GM18907 (cell line): ENCODE measurements around the gene UGCG.
"Not testable (repeated sequence)": the region's sequence is repeated elsewhere in the genome, so short reads cannot be mapped to it uniquely, and the experiment has no call there.

Experiments
- ATAC-seq: cut with Tn5 transposase; IDR thresholded peaks from one replicate; pipeline ENCODE4 v1.9.1; 2021; ENCODE audit warnings: mild to moderate bottlenecking, moderate library complexity; ENCODE audit not compliant: unreplicated experiment

Gene UGCG

DNA sequence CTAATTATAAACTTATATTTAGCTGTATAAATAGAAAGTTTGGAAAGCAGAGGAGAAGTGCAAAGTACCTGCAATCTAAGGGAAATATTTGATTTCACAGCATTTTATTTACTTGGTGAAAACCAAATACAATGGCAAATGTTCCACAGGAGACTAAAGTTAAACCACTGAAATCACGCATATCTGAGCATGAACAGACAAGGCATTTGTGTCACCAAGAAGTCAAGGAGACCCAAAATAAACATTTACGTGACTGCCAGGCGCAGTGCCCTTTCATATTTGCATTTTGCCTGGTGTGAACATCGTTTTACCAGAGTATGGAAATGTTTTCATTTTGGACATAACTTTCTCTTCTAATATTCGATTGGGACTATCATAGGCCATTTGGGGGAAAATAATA, 20.6 kb downstream of the UGCG start:
- no peak for ATAC-seq

DNA sequence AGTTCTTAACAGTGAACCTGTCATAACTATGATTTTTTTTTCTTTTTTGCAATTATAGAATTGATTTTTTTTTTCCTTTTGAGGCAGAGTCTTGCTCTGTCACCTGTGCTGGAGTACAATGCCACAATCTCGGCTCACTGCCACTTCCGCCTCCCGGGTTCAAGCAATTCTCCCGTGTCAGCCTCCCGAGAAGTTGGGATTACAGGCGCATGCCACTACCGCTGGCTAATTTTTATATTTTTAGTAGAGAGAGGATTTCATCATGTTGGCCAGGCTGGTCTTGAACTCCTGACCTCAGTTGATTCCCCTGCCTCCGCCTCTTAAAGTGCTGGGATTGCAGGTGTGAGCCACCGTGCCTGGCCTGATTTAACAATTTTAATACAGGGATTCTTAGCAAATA, 21.4 kb downstream of the UGCG start:
- no peak for ATAC-seq

DNA sequence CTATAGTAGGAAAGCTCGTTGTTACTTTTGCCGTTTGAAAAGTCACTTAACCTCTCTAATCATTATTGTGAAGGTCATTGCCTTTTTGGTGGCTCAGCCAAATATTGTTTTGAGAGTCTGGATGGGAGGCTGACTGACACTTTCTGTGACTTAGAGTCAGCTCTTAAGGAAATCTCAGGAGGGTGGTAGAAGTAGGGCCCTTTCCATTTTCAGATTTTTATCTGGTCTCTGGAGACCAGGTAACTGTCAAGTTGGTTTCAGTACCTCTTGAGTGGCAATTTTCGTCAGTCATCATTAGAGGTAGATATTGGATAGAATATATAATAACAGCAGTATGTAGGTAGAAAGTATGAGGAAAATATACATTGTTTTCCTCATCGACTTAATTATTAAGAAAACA, 23.3 kb downstream of the UGCG start:
- ATAC-seq, result no peak

- no peak for ATAC-seq
These were observed 23.9 kb downstream of the UGCG start for GRCh38 chr9:111920531-111920930.

GRCh38 chr9:111922324-111923013, 25.9 kb downstream of the UGCG start:
- ATAC-seq, result no peak

GRCh38 chr9:111924281-111924680, 27.7 kb downstream of the UGCG start:
- ATAC-seq, result no peak

GRCh38 chr9:111925017-111925770, 28.6 kb downstream of the UGCG start:
- no peak for ATAC-seq

DNA sequence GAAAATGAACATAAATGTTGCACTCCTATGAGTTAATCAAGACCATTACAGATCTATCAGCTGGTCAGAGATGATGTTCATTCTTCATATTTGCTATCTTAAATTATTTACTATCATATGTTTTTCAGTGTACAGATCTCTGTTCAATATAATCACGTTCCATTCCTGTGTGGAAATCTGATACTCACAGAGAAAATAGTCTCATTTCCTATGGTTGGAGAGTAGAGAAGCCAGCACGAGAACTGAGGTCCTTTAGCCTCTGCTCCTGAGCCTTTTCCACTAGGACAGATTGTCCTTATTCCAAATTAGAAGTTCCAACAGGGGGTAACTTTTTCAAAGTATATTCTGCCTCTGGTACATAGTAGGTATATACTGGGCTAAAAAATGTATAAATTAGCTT, 29.2 kb downstream of the UGCG start:
- no peak for ATAC-seq

DNA sequence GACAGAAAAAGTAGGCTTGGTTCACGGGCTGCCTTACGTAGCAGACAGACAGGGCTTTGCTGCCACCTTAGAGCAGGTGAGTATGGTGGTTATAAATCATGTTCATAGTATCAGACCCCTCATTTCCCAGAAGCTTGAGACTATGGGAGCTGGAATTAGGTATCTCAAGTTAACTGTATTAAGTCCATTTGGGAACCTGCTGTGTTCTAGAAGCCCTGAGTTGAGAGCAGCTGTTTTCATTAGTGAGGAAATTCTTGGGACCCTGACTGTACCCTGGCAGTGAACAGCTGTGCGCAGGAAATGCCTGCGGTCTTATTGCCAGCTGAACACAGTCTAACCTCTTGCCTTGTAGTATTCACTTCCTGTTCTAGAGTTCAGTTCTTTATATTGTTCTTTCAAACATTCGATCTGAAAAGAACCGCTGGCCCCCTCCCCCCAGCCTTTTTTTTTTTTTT, 29.8 kb downstream of the UGCG start:
- ATAC-seq, result peak; percentile 98

GRCh38 chr9:111928359-111928720, 31.7 kb downstream of the UGCG start:
- ATAC-seq, result no peak

GRCh38 chr9:111934747-111935146, 38.1 kb downstream of the UGCG start:
- ATAC-seq, result no peak

DNA sequence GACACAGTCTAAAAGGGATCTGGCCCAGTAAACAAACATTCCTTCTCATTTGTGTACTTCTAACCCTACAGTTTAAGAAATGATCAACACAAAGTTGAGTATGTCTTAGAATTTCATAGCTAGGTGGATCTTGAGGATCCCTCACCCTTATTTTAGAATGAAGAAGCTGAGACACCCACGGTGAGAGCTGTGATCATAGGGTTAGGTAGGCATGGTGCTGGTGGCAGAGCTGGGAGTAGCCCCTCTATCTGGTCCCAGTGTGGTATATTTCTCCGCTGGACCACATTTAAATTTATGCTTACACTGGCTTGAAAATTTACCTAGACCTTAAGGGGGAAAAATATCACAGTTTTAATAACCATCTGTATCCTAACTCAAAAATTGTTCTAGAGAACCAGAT, 39.8 kb downstream of the UGCG start:
- no peak for ATAC-seq

DNA sequence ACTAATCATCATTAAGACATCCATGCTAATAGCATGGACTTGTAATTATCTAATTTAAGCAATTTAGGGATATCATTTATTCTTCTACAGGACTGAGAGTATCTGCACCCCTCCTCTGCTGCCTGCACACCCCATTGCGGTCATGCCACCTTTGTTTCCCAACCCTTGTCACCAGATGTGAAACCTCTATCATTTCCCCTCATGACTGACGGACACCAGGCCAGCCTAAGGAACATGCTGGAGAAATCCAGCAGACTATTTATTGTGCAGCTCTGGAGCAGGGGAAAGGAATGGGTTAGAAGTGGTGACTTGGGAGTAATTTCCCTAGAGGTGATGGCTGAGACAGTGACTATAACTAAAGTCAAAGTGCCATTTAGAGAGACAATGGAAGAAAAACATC, 40.7 kb downstream of the UGCG start:
- peak; percentile 6 for ATAC-seq

GRCh38 chr9:111937781-111938426, 41.3 kb downstream of the UGCG start:
- peak; percentile 79 for ATAC-seq

GRCh38 chr9:111938427-111938800, 41.8 kb downstream of the UGCG start:
- peak; percentile 5 for ATAC-seq

GRCh38 chr9:111939322-111939721, 42.7 kb downstream of the UGCG start:
- no peak for ATAC-seq

- ATAC-seq, result no peak
These were observed 44.1 kb downstream of the UGCG start for GRCh38 chr9:111940697-111941096.

DNA sequence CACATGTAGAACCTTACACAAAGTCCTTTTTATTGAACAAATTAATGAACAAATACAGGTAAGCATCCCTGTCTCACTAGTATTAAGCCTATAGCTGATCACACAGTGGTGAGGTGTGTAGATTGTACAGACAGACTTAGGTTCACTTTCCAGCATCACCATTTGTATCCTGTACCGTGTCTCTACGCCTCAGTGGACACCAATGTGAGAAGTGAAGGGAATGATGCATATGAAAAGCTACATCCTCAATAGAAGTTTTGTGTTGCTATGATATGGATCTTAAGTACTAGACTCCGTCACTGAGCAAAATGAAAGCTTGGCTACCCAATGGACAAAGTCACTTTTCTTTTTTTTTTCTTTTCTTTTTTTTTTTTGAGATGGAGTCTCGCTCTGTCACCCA, 46.6 kb downstream of the UGCG start:
- ATAC-seq, result no peak

- no peak for ATAC-seq
These were observed 47.1 kb downstream of the UGCG start for GRCh38 chr9:111943746-111944145.

DNA sequence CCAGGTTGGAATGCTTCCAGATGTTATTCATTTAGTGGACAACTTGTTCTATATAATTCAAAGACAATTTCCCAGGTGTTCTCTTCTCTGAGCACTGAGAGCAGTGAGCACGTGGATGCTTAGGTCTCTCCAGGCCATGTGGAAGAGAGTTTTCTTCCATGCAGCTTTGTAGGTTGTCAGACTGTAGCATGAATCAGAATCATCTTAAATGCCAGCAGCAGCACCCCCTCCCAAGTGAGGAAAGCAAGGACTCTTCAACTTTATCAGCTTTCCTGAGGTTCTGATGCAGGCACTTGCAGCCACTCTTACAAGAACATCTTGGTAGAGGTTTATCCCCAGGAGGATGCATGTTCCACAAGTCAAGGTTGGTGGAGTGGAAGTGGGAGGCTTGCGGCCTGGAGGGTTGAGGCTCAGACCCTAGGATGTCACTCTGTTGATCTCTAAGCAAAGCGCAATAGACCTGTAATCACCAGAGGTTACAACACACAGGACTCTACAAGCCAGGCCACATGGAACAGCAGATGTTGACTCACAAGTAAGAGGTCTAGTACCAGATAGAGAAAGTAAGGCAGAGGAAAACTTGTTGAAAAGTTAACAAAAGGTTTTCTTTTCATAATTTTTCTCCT, 47.7 kb downstream of the UGCG start:
- ATAC-seq, result no peak

GRCh38 chr9:111945216-111945615, 48.6 kb downstream of the UGCG start:
- ATAC-seq, result peak; percentile 80

- ATAC-seq, result not testable (repeated sequence)
These were observed 51.5 kb downstream of the UGCG start for GRCh38 chr9:111948109-111948508.
